ENCODE results near the gene CPA2. TPM values are rescaled to one million over a fixed set of nuclear protein-coding genes. Genes with fewer than 3 reads are reported as not detected.
A peak's percentile ranks its signal among the peaks of the same experiment; 100 is the strongest.

Gene CPA2
- total RNA-seq, 1 experiment from 2014 or later: not detected

DNA sequence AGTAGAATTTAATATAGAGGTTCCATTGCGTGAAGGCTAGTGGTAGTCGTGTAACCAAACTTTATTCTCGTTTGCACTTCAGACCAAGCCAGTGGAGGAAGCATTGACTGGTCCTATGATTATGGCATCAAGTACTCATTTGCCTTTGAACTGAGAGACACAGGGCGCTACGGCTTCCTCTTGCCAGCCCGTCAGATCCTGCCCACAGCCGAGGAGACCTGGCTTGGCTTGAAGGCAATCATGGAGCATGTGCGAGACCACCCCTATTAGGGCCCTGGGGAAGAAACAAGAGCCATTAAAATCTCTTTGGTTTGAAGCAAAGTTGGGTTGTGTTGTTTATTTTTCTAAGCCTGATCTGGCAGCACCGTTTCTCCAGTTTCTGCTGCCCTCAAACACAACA lies 22.8 kb downstream of the CPA2 start:
- ChIA-PET POLR2A (no interaction called here), CTCF (no interaction called here)
- intact Hi-C loops (cut with micrococcal nuclease): no loop called here
- peaks cover 5% of the 10 kb centered on the region for H3K9me3 Mint-ChIP-seq (ENCODE audit: unreplicated experiment)
- H3K36me3 Mint-ChIP-seq (ENCODE audit: insufficient read depth, unreplicated experiment): peaks cover 6% of the 10 kb centered on the region
- no peak for DNase-seq (ENCODE audit: unreplicated experiment)
- H3K27me3 Mint-ChIP-seq (ENCODE audit: insufficient read depth, unreplicated experiment): no peaks in the 10 kb centered on the region
- H3K27ac Mint-ChIP-seq (ENCODE audit: low read depth, unreplicated experiment): no peak overlapping the region
- H3K4me3 Mint-ChIP-seq (ENCODE audit: unreplicated experiment): no peak overlapping the region
- H3K4me1 Mint-ChIP-seq (ENCODE audit: insufficient read depth, unreplicated experiment): peaks cover 40% of the 10 kb centered on the region
- TF ChIP-seq CTCF (IDR thresholded peaks at IDR 0.05; ENCODE audit: unreplicated experiment): no peak
- BruUV-seq (replicated peaks): no TSS peak

GRCh38 chr7:130290745-130291144 lies 24.1 kb downstream of the CPA2 start:
- Mint-ChIP-seq H3K4me3 (ENCODE audit: unreplicated experiment) (no peak overlapping the region), H3K27ac (ENCODE audit: low read depth, unreplicated experiment) (peak overlapping the region; percentile 84), H3K9me3 (ENCODE audit: unreplicated experiment) (peaks cover 5% of the 10 kb centered on the region), H3K36me3 (ENCODE audit: insufficient read depth, unreplicated experiment) (peaks cover 6% of the 10 kb centered on the region), H3K27me3 (ENCODE audit: insufficient read depth, unreplicated experiment) (no peaks in the 10 kb centered on the region), H3K4me1 (ENCODE audit: insufficient read depth, unreplicated experiment) (peaks cover 47% of the 10 kb centered on the region)
- intact Hi-C loops (cut with micrococcal nuclease): no loop called here
- DNase-seq (ENCODE audit: unreplicated experiment): peak; percentile 88
- POLR2A ChIA-PET: interaction anchor here (0.6 kb wide), 1 partner anchor 72 kb away, joined by 3 read pairs; no protein-coding TSS in a partner anchor
- no peak for TF ChIP-seq CTCF (IDR thresholded peaks at IDR 0.05; ENCODE audit: unreplicated experiment)
- CTCF ChIA-PET: interaction anchor here (0.6 kb wide), 3 partner anchors 19 to 41 kb away, joined by 3 to 4 read pairs (median 3); no protein-coding TSS in a partner anchor
- BruUV-seq (replicated peaks): no TSS peak

- Mint-ChIP-seq H3K4me1 (ENCODE audit: insufficient read depth, unreplicated experiment) (peaks cover 47% of the 10 kb centered on the region), H3K36me3 (ENCODE audit: insufficient read depth, unreplicated experiment) (peaks cover 6% of the 10 kb centered on the region), H3K27me3 (ENCODE audit: insufficient read depth, unreplicated experiment) (no peaks in the 10 kb centered on the region), H3K9me3 (ENCODE audit: unreplicated experiment) (peaks cover 5% of the 10 kb centered on the region), H3K4me3 (ENCODE audit: unreplicated experiment) (peak within 1 kb of the TSS; percentile 47), H3K27ac (ENCODE audit: low read depth, unreplicated experiment) (peak within 1 kb of the TSS; percentile 80)
- POLR2A ChIA-PET: interaction anchor here (0.6 to 4.6 kb wide), 26 partner anchors 9 to 1281 kb away, joined by 3 to 40 read pairs (median 4); partner anchors contain the start of genes CEP41 and TMEM209
- no TSS peak for BruUV-seq (replicated peaks)
- TF ChIP-seq CTCF (IDR thresholded peaks at IDR 0.05; ENCODE audit: unreplicated experiment): no peak
- intact Hi-C loops (cut with micrococcal nuclease): loop anchor here (2.0 kb wide), 1 partner anchor 64 kb away; no protein-coding TSS in a partner anchor
- peak; percentile 95 for DNase-seq (ENCODE audit: unreplicated experiment)
- CTCF ChIA-PET: interaction anchor here (0.6 to 2.5 kb wide), 7 partner anchors 48 to 1567 kb away, joined by 3 to 11 read pairs (median 3); no protein-coding TSS in a partner anchor
Observed at GRCh38 chr7:130292682-130293257, 26.1 kb downstream of the CPA2 start, which contains the start of gene CPA4. TSS of gene CPA4 (plus strand) at chr7:130293161. CDS start at chr7:130293181, 20 bp downstream.

DNA sequence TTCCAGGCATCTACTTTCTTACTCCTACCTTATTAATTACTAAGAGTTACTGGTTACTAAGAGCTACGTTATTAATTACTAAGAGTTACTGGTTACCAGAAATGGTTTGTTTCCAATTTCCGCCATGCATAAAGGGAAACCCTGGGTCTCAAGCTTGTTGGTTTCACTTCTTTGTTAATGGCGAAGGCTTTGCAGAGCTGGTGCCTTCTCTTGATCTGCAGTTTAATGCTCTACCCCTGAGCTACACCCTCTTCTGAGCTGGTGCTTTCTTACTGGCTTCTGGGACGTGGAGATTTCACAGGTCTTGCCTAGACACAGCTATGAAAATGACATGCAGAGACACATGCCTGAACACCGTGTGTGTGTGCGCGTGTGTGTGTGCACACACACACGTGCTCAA lies 26.9 kb downstream of the CPA2 start:
- no TSS peak for BruUV-seq (replicated peaks)
- ChIA-PET POLR2A (interaction anchor here (0.8 to 4.6 kb wide), 23 partner anchors 9 to 224 kb away, joined by 3 to 40 read pairs (median 4); partner anchors contain the start of gene TMEM209), CTCF (interaction anchor here (0.6 to 2.5 kb wide), 8 partner anchors 14 to 222 kb away, joined by 3 to 11 read pairs (median 3); no protein-coding TSS in a partner anchor)

More for the DNA sequence above, 26.9 kb downstream of the CPA2 start:
- H3K27me3 Mint-ChIP-seq (ENCODE audit: insufficient read depth, unreplicated experiment): no peaks in the 10 kb centered on the region
- peaks cover 47% of the 10 kb centered on the region for H3K4me1 Mint-ChIP-seq (ENCODE audit: insufficient read depth, unreplicated experiment)
- peak overlapping the region; percentile 80 for H3K27ac Mint-ChIP-seq (ENCODE audit: low read depth, unreplicated experiment)
- intact Hi-C loops (cut with micrococcal nuclease): loop anchor here (2.0 kb wide), 1 partner anchor 63 kb away; no protein-coding TSS in a partner anchor
- no peak for DNase-seq (ENCODE audit: unreplicated experiment)
- H3K9me3 Mint-ChIP-seq (ENCODE audit: unreplicated experiment): peaks cover 5% of the 10 kb centered on the region
- TF ChIP-seq CTCF (IDR thresholded peaks at IDR 0.05; ENCODE audit: unreplicated experiment): no peak
- H3K36me3 Mint-ChIP-seq (ENCODE audit: insufficient read depth, unreplicated experiment): peaks cover 6% of the 10 kb centered on the region
- peak overlapping the region; percentile 47 for H3K4me3 Mint-ChIP-seq (ENCODE audit: unreplicated experiment)

All from MCF 10A (cell line).